Epithelial cell of prostate (primary cell): ENCODE results near the gene PIK3IP1.
"Not testable (repeated sequence)": the region's sequence is repeated elsewhere in the genome, so short reads cannot be mapped to it uniquely, and the experiment has no call there.

Experiments used
- DNase-seq: peaks from one replicate; pipeline ENCODE4 v3.0.0-alpha.2; 2011; ENCODE audit warnings: low read depth, low spot score
- H3K27ac ChIP-seq: fragments of 450-650 bp; 2 replicates; pipeline ENCODE4 v1.5.1; 2017; ENCODE audit warnings: mild to moderate bottlenecking

Gene PIK3IP1

DNA sequence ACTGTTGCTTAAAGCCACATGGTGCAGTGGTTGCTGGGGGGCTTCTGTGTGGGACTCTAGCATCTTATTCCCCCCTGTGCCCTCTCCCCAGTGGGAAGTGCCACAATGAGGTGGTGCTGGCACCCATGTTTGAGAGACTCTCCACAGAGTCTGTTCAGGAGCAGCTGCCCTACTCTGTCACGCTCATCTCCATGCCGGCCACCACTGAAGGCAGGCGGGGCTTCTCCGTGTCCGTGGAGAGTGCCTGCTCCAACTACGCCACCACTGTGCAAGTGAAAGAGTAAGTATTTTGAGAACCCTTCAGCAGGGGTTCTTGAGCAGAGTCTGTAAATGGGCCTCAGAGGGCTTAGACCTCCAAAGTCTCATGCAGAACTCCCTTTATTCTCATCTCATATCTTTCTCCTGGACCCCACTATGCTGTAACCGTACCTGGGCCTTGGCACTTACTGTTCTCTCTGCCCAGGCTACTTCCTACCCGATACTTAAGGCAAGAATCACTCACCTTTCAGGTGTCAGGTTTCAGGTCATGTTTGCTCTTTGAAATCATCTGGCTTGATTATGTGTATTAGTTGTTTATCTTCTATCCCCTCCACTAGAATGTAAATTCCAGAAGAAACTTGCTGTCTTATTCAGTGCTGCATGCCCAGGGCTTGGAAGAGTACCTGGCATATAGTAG is 32.4 kb downstream of the PIK3IP1 start:
- no peak overlapping the region for H3K27ac ChIP-seq
- DNase-seq = no peak

DNA sequence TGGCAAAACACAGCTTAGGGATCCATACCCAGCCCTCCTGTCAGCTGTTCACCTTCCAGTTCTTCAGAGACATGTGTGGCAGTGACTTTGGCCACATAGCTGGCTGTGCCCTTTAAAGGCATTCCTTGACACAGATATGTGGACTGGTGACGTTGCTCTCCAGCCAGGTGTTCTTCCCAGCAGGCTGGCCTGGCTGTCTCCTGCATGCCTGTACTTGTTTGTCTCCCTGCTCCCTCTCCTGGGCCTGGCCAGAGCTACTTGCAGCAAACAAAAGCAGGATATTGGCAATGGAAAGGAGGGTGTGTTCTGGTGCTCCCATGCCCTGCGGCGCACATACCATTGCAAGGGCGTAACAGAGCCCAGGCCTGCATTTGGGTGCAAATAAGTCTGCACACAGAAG is 38.3 kb downstream of the PIK3IP1 start:
- DNase-seq = peak; percentile 97
- peak overlapping the region; percentile 92 for H3K27ac ChIP-seq

DNA sequence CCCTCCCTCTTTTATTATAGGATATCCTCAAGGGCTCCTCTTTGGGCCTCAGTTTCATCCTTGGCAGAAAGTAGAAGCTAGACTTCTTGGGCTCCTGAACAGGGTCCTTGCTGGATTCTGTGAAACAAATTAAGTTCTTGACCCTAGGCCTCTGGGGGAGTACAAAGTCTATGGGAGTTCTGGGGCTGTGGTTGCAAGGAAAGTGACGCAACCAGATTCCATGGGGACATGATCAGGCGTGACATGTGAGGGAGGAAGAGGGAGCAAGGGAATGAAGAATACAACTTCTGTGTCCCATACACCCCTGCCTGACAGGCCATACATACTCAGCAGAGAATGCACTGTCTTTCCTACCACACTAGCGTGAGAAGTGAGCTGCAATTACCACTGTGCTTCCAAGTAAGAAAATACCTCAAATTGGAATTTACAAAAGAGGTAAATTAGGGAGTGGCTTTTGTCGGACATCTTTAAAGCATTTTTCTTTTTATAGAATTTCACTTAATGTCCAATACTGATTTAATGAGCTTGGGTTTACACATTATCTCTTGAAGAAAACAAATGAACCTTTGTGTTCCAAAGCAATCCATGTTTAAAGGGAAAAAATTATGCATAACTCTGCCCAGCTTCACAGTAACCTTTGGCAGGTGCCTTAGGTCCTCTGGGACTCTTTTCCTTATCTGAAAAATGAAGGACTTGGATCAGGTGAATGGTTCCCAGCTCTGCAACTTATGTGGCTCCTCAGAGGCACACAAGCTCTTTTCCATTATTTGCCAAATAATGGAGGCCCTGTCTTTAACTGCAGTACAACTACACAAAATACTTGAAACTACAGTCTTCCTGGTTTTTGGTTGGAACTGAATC is 41.3 kb downstream of the PIK3IP1 start:
- DNase-seq = no peak
- H3K27ac ChIP-seq = peak overlapping the region; percentile 92

DNA sequence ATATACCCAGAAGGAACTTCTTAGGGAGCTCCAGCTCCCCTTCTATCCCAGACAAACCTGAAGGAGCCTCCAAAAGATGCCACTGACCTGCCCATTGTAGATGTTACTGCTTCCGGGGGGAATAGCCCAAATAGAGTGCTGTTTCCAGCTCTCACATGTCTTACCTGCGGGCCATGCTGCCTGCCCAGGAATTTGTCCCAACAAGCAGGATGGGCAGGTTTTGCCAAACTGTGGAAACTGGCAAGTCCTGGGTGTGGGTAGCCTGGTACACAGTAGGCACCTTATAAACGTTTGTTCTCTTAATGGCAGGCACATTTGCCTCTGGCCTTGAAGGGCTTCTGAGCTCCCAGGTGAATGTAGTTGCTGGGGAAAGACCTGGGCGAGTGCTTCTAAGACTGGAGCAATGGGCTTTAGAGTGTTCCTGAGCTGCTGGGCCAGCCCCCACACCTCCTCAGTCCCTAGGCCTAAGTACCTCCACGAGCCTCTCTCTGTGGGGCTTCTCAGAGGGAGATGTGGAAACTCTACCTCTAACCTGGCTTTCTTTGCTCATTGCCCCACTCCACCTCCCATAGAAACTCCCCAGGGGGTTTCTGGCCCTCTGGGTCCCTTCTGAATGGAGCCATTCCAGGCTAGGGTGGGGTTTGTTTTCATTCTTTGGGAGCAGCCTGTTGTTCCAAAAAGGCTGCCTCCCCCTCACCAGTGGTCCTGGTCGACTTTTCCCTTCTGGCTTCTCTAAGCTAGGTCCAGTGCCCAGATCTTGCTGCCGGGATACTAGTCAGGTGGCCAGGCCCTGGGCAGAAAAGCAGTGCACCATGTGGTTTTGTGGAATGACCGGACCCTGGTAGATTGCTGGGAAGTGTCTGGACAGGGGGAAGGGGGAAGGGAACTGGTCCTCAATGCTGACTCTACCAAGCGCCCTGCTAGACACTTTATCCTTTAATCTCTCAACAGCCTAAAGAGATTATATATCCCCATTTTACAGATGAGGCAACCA is 43.0 kb downstream of the PIK3IP1 start:
- H3K27ac ChIP-seq = peak overlapping the region; percentile 92
- DNase-seq = no peak

DNA sequence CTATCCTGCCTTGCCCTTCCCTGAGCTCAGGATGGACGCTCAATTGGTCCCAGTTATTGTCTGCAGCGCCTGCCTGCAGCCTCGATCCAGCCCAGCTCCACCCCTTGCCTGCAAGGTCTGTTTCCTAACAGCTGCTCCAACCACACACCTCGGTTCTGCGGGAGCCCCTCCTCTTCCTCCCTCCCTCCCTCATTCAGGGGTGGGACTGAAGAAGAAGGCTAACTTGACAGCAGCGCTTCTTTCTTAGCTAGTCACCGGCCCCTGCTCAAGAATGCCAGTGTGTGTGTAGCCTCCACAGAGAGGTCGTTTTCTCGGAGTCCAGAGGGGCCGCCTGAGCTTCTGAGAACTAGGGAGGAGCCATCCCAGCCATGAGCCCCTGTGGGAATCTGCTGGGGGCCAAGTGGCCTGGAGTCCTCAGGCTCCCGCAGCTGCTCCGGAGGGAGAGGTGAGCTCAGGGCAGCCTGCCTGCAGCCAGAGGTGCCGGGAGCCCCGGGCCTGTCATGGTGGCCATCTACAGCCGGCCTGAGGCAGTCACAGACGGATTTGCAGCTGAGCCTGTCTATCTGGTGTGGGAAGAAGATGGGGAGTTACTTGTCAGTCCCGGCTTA is 44.0 kb downstream of the PIK3IP1 start:
- DNase-seq = peak; percentile 78
- H3K27ac ChIP-seq = peak overlapping the region; percentile 92

DNA sequence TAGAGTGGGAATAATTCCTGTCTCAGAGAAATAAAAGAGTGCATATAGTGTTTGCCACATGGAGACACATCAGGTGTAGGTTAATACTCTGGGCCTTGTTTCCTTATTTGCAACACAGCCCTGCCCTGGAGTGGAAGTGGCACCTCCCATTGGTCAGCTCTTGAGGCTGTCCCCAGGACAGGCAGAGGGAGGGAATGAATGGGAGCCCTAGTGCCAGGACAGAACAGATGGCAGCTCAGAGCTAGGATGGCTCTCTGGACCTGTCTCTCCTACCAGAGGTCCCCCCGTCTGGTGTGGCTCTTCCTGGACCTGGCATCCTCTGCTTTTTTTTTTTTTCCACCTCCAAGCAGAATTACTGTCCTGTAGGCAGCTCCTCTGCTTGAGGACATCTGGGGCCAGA is 44.6 kb downstream of the PIK3IP1 start:
- no peak for DNase-seq
- peak overlapping the region; percentile 92 for H3K27ac ChIP-seq

DNA sequence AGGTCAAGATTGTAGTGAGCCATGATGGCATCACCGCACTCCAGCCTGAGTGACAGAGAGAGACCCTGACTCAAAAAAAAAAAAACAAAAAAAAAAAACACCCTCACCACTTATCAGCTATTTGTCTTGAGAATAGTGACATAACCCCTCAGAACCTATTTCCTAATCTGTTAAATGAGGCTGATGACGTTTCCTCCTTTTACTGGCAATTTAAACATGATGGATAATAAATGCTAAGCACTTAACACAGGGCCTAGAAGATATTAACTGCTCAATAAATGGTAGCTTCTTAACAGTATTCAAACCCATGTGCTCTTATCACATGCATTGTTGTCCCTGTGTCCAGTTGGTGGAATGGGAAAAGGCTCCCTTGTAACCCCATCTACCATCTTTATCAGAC is 45.6 kb downstream of the PIK3IP1 start:
- no peak overlapping the region for H3K27ac ChIP-seq

DNA sequence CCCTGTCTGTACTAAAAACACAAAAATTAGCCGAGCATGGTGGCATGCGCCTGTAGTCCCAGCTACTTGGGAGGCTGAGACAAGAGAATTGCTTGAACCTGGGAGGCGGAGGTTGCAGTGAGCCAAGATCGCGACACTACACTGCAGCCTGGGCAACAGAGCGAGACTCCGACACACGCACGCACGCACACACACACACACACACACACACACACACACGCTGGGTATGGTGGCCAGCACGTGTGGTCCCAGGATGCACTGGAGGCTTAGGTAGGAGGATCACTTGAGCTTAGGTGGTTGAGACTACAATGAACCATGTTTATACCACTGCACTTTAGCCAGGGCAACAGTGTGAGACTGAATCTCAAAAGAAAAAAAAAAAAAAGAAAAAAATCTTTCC is 46.3 kb downstream of the PIK3IP1 start:
- not testable (repeated sequence) for H3K27ac ChIP-seq, DNase-seq

More for the DNA sequence above, 45.6 kb downstream of the PIK3IP1 start:
- no peak for DNase-seq

DNA sequence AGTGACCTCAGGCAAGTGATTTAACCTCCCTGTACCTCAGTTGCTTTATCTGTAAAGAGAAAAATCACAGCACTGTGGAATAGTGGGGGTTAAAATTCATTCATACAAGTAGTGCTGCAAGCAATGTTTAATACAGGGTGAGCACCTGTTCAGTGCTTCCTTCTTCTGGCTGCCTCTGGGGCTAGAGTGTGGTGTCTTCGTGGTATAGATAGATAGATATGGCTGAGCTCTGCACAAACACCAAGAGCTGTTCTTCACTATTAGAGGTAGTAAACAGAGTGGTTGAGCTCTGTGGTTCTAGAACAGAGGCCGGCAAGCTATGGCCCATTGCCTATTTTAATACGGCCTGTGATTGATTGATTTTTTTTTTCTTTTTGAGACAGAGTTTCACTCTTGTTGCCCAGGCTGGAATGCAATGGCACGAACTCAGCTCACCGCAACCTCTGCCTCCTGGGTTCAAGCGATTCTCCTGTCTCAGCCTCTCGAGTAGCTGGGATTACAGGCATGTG is 47.3 kb downstream of the PIK3IP1 start:
- peak overlapping the region; percentile 91 for H3K27ac ChIP-seq
- DNase-seq = no peak

DNA sequence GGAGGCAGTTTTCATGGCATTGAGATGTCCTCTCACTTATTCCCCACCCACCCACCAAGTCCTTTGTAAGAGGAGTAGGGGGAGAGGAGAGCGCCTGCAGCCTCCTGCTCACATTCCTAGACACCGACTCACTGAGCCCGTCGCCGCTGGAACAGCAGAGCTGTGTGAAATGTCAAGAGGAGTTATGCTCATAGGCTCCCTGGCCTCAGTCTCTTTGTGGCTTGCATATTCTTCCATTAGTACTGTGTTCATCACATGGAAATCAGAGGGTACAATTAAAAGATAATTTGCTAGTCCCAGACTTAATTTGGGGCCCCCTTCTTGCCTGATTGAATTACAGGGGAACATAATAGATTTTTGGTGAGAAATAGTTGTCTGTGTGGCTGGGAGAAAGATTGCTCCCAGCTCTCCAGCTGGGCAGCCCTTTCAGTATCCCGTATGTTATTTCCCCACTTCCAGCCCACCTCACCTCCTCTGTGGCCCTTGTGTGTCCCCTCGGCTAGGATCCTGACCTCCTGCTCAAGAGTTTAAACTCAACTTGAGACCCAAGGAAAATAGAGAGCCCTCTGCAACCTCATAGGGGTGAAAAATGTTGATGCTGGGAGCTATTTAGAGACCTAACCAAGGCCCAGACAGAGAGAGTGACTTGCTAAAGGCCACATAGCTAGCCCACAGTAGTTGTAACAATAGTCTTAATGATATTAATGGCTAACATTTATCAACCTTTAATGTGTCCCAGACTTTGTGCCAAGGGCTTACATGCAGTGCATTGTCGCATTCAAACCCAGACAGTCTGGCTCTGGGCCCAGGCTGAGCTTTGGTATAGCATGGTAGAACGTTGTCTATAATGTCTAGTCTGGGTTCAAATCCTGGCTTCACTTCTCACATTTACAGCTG is 48.0 kb downstream of the PIK3IP1 start:
- no peak for DNase-seq
- peak overlapping the region; percentile 91 for H3K27ac ChIP-seq

DNA sequence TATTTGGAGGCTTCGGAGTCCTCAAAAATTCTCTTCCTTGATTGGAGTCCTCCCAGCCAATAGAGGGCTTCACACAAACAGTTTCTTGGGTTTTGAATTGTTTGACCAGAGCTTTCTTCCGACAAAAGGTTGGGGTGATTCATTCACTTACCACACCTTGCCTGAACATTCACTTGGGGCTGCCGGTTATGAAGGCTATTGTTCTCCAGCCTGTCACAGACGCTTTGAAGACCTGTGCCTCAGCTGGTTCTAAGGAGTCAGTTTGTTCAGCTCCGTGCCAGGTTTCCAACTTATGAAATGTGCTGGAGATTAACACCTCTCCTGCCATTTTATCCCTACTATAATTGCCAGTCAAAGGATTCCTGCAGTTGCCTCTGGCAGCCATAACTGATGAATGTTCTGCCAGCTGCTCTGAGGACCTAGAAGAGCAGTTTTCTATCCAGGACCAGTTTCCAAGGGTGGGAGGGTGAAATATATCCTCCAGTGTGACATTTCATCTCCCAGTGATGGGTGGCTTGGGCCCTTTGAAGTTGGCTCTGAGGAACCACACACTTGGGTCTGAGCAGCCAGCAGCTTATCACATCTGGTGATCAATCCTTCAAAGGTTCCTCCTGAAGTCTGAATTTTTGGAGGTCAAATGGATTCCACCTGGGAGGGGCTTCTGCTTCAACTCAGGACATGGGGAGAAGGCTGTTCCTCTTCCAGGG is 48.8 kb downstream of the PIK3IP1 start:
- peak overlapping the region; percentile 91 for H3K27ac ChIP-seq
- DNase-seq = peak; percentile 86

DNA sequence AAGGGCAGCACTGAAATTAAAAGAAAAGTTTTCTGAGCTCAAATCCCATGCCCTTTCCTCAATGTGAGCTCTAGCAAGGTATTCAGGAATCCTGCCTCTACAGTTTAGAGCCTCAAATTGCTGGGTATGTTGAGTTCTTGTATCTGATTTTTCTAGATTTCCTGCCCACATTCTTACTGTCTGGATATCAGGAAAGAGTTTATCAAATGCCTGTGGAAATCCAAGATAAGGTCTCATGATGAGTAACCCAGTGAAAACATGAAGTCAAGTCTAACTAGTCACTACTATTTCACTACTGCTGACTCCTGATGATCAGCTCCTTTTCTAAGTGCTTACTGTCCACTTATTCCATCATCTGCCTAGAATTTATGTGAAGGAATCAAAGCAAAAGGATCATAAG is 50.4 kb downstream of the PIK3IP1 start:
- no peak for DNase-seq
- peak overlapping the region; percentile 91 for H3K27ac ChIP-seq

DNA sequence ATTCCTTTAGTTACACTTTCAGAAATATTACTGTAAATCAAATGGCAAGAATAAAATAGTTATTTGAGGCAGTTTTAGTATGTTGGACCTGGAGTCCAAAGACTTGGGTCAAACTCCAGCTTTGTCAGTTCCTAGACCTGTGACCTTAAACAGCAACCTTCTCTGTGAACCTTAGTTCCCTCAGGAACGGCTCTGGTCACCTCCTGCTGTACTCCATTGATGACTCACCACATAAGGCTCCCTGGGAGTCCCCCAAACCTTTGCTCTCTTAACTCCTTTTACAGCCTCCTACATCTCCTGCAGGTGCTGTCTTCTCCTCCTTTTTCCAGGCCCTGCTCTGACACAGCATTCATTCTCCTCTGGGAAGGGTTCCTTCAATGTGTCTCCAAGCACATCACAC is 51.1 kb downstream of the PIK3IP1 start:
- no peak for DNase-seq
- H3K27ac ChIP-seq = no peak overlapping the region

DNA sequence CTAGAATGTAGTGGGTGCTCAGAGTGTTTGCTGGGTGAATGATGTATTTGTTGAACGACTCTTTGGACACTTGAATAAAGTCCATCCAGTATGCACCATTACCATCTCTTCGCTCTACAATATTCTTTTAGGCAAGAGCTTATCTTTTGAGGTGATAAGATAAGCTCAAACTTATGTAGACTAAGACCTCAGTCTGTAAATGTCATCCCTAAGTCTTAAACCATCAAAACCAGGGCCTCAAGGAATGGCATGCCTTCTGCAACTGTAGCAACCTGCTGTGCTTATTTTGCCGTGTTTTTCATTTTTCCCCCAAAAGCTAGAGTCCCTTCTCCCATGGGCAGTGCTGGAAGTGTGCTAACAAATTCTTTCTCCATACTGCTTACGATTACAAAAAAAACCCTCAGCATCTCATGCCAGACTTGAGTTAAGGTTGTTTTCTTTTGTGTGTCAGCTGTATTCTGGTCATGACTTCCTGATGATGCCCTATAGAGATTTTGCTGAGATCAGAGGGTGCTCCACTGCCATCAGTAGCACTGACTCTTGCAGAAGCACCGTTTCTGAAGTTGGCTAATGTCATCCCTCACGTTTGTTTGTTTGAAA is 52.4 kb downstream of the PIK3IP1 start:
- no peak overlapping the region for H3K27ac ChIP-seq
- no peak for DNase-seq

DNA sequence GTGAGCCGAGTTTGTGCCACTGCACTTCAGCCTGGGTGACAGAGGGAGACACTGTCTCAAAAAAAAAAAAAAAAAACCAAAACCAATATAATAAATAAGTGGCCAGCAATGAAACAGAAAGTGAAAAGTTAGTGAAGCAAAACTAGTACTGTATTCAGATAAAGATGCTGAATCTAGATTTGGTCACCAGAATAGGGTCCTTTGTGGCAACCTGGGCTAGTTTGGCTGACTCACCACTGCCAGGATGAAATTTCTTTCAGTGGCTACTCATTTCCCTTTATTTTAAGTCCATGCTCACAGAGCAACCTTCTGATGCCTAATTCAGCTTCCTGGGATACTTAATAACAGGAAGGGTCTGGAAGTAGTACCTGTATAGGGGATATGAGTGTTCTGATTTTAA is 54.2 kb downstream of the PIK3IP1 start:
- no peak for DNase-seq
- peak overlapping the region; percentile 24 for H3K27ac ChIP-seq

DNA sequence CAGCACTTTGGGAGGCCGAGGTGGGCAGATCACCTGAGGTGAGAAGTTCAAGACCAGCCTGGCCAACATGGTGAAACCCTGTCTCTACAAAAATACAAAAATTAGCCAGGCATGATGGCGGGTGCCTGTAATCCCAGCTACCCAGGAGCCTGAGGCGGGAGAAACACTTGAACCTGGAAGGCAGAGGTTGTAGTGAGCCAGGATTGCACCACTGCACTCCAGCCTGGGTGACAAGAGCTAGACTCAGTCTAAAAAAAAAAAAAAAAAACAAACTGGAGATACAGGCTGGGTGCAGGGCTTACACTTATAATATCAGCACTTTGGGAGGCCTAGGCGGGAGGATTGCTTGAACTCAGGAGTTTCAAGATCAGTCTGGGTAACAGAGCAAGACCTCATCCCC is 56.2 kb downstream of the PIK3IP1 start:
- DNase-seq, H3K27ac ChIP-seq: not testable (repeated sequence)

DNA sequence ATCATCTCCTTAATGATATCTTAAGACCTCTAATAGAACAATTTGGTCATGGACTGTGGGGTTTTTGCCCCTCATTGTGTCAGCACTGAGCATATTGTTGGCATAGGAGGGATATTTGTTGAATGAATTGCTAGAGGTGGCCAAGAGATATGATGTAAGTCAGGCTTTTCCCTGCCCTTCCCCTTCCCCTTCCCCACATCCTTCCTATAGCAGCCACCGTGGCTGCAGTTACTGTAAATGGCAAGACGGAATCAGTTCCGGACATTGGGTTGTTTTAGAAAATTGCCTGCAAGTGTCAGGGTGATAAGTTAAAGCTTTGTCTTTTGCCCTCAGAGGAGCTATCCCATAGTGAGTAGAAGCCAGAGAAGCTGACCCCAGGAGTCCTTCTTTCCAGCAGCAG is 57.2 kb downstream of the PIK3IP1 start:
- DNase-seq = no peak
- no peak overlapping the region for H3K27ac ChIP-seq

DNA sequence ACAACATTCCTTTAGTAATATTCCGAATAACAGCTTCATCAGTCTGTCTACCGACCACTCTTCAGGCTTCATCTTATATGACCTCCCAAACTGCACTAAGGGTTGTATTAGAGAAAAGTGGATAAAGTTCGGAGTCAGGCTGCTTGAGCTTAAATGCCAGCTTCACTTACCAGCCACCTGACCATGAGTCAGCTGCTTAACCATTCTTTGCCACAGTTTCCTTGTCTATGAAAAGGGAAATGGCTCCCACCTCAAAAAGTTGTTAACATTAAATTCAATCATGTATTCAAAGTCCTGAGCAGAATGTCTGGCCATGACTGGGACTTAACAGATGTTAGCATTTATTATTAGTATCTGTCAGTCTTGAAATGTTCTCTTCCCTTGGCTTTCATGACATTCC is 59.3 kb downstream of the PIK3IP1 start:
- DNase-seq = no peak
- peak overlapping the region; percentile 46 for H3K27ac ChIP-seq
